Ovary (tissue), 9 donors: Measurements from ENCODE around the gene CDX1. TPM values are rescaled to one million over a fixed set of nuclear protein-coding genes. Genes with fewer than 3 reads are reported as not detected.

Source experiments
- DNase-seq, 5 donors: peaks; one replicate each; pipeline ENCODE4 v3.0.0-alpha.2; 2019 to 2020
- H3K27ac ChIP-seq, 2 donors: fragments of 200-600 bp; one replicate each; pipeline versions ENCODE4 v1.5.1 to v1.8.0; 2019 to 2022
- H3K27me3 ChIP-seq: fragments of 200-600 bp; one replicate; pipeline ENCODE4 v1.8.0; 2022
- H3K36me3 ChIP-seq: fragments of 200-600 bp; sonication (generic); one replicate; pipeline ENCODE4 v1.5.1; 2019
- H3K4me1 ChIP-seq: one replicate; pipeline ENCODE4 v1.8.1; 2013; ENCODE audit warnings: mild to moderate bottlenecking, moderate library complexity; ENCODE audit not compliant: insufficient read depth
- H3K4me3 ChIP-seq: fragments of 200-600 bp; sonication (generic); one replicate; pipeline ENCODE4 v1.5.1; 2017
- H3K9me3 ChIP-seq, 2 donors: fragments of 200-600 bp in 1 of 2; sonication (generic) in 1 of 2; one replicate each; pipeline versions ENCODE4 v1.5.1 to v1.8.1; 2013 to 2019; ENCODE audit warnings: mild to moderate bottlenecking in 1 of 2, moderate library complexity in 1 of 2
- CTCF ChIP-seq, 3 donors: fragments of 450-650 bp in 2 of 3; fragments of 200-600 bp in 1 of 3; IDR thresholded peaks; one replicate each; pipeline versions ENCODE4 v1.5.1 to v1.8.0; 2016 to 2022; ENCODE audit warnings: antibody characterized with exemption in 3 of 3, mild to moderate bottlenecking in 1 of 3
- EP300 ChIP-seq: sonication (generic); formaldehyde crosslinking; IDR thresholded peaks from one replicate; pipeline ENCODE4 v1.6.1; 2017; ENCODE audit warnings: antibody characterized with exemption
- POLR2A ChIP-seq: fragments of 450-650 bp; IDR thresholded peaks from one replicate; pipeline ENCODE4 v1.6.1; 2017; ENCODE audit warnings: antibody characterized with exemption, mild to moderate bottlenecking, moderate library complexity
- WGBS, 3 donors: extraction: QIAGEN DNeasy Blood & Tissue Kit in 1 of 3; methylation state at CpG; one replicate each; pipeline versions ENCODE4 v1.1.5 to v1.1.7; 2013 to 2017; 5-methylcytosine and 5-hydroxymethylcytosine counted together
- intact Hi-C, 4 donors: fragments of 100-400 bp; cut with DNase I; formaldehyde crosslinking; loops; one replicate each; pipeline versions ENCODE4 v1.11.0 to v1.15.1; 2022 to 2023
- polyA plus RNA-seq, 2 donors: library from polyadenylated mRNA; stranded (reverse); fragments of 200-250 nt in 1 of 2; fragments of 350-450 nt in 1 of 2; fragmentation: Illumina TruSeq in 1 of 2; extraction: RNeasy Lipid Tissue Mini Kit (QIAGEN cat#74804) in 1 of 2; gene quantifications; one replicate each; pipeline ENCODE4 v1.2.3, GENCODE V29; 2013 to 2014
- total RNA-seq, 7 donors: library from RNA; depleted of rRNA in 2 of 7; stranded (reverse); fragments of >200 nt in 2 of 7; fragmentation: NEBNext Ultra II Directional in 3 of 7; extraction: Animal tissue kit (Norgen Biotek cat#: 25700) in 3 of 7; gene quantifications; one replicate each; pipeline versions ENCODE4 v1.1.0 to v1.2.4, GENCODE V29; 2016 to 2023
- donor health status: DM: no; HTN: no; CAD: no; lungs with moderate emphysema.
- donor health status: DM: no; HTN: no; CAD: no.
- donor health status: Bipolar disorder and iron deficiency.
- donor health status: DM: yes; HTN: yes; CAD: no.
- donor health status: DM: no; HTN: no; CAD: no.
- donor health status: DM: yes; HTN: yes; CAD: no.

Gene CDX1
- total and polyA plus RNA-seq, 9 donors, result 0.18 to 1.4 (median 0.58) TPM

DNA sequence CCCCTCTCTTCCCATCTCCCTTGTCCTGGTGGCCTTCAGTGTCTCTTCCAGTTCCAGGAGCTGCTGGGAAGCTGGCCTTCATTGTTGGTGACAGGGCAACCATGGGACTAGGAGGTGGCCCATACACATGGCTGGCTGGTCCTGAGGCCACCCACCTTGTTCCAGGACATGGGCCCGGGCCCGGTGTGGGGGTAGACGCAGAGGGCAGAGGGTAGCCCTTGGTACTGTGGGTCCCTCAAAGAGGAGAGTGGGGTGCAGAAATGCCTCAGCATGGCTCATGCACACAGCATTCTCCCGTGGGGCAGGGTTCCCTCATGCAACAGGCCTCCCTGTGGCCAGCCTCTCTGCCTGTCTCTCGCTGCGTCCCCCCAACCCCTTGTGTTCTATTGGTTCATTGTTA is 44.1 kb downstream of the CDX1 start:
- Histone ChIP-seq H3K4me1 (no peaks in the 10 kb centered on the region), H3K36me3 (no peaks in the 10 kb centered on the region), H3K9me3 (no peaks in the 10 kb centered on the region), H3K27ac (no peak overlapping the region), H3K27me3 (no peaks in the 10 kb centered on the region), H3K4me3 (no peak overlapping the region)
- TF ChIP-seq EP300 (no peak), POLR2A (no peak), CTCF (IDR thresholded peaks at IDR 0.05) (no peak)
- intact Hi-C loops, result loop anchor here in 1 of 4 donors (10.0 kb wide), 2 partner anchors 206 to 376 kb away; partner anchors contain the start of genes HMGXB3 and TIGD6
- no peak for DNase-seq
- WGBS, 3 donors, result 73 to 79% (median 73%) methylated on average over 6 of the region's 6 CpGs

GRCh38 chr5:150211156-150212030 is 44.8 kb downstream of the CDX1 start:
- Histone ChIP-seq H3K9me3 (no peaks in the 10 kb centered on the region), H3K36me3 (no peaks in the 10 kb centered on the region), H3K4me3 (no peak overlapping the region), H3K27me3 (no peaks in the 10 kb centered on the region), H3K4me1 (no peaks in the 10 kb centered on the region), H3K27ac (no peak overlapping the region)
- TF ChIP-seq POLR2A (no peak), CTCF (IDR thresholded peaks at IDR 0.05) (no peak), EP300 (no peak)
- 83 to 88% (median 86%) methylated on average over 15 of the region's 15 CpGs for WGBS, 3 donors
- DNase-seq, result no peak
- intact Hi-C loops, result loop anchor here in 1 of 4 donors (10.0 kb wide), 2 partner anchors 207 to 377 kb away; partner anchors contain the start of genes HMGXB3 and TIGD6

DNA sequence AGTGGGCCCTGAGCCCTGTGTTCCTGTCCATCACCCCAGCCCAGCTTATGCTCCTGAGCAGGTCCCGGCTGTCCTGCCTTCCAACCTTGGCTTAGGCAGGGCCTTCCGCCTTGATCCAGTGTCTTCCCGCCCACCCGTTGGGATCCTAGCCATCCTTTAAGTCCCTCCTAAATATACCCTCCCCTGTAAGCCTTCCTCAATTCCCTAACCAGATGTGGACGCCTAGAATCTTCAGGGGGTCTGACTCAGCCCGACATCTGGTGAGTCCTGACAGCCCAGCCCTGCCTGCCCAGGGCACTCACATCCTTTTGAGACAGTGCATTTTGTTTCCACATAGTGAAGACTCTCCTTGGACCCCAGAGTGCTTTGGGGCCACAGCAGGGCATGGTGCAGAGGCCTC is 47.0 kb downstream of the CDX1 start:
- H3K27me3 ChIP-seq, result no peaks in the 10 kb centered on the region
- 58 to 79% (median 73%) methylated on average over 6 of the region's 6 CpGs for WGBS, 3 donors
- intact Hi-C loops, result loop anchor here in 1 of 4 donors (10.0 kb wide), 2 partner anchors 209 to 379 kb away; partner anchors contain the start of genes HMGXB3 and TIGD6
- TF ChIP-seq EP300, result no peak
- no peak for TF ChIP-seq CTCF (IDR thresholded peaks at IDR 0.05)
- no peak for TF ChIP-seq POLR2A
- H3K36me3 ChIP-seq, result no peaks in the 10 kb centered on the region
- H3K4me1 ChIP-seq, result peaks cover 2% of the 10 kb centered on the region
- no peak overlapping the region for H3K4me3 ChIP-seq
- H3K27ac ChIP-seq, result no peak overlapping the region
- no peaks in the 10 kb centered on the region for H3K9me3 ChIP-seq
- no peak for DNase-seq

- Histone ChIP-seq H3K27ac (no peak overlapping the region), H3K4me3 (no peak overlapping the region), H3K9me3 (no peaks in the 10 kb centered on the region), H3K36me3 (no peaks in the 10 kb centered on the region), H3K4me1 (peaks cover 2% of the 10 kb centered on the region), H3K27me3 (no peaks in the 10 kb centered on the region)
- TF ChIP-seq CTCF (IDR thresholded peaks at IDR 0.05) (no peak), POLR2A (no peak), EP300 (no peak)
- DNase-seq, result no peak
- intact Hi-C loops, result loop anchor here in 2 of 4 donors (2.0 to 10.0 kb wide), 3 partner anchors 85 to 379 kb away; partner anchors contain the start of genes HMGXB3 (in 1 of the 2) and TIGD6 (in 1 of the 2)
- WGBS, 3 donors, result 50 to 63% (median 59%) methylated on average over 7 of the region's 7 CpGs
Measured at GRCh38 chr5:150214289-150214688, 47.7 kb downstream of the CDX1 start.
